GM23248 (cell line): ENCODE results near the gene SLC7A4.

ENCODE experiments used
- EZH2 ChIP-seq: fragments of 200-600 bp; sonication (generic); IDR thresholded peaks from 2 replicates; pipeline ENCODE4 v1.6.1; 2018; ENCODE audit warnings: antibody characterized with exemption, mild to moderate bottlenecking; ENCODE audit not compliant: insufficient read depth, poor library complexity, severe bottlenecking
- EZH2phosphoT487 ChIP-seq: fragments of 200-600 bp; sonication (generic); IDR thresholded peaks from 2 replicates; pipeline ENCODE4 v1.6.1; 2018; ENCODE audit warnings: antibody characterized with exemption, moderate library complexity, mild to moderate bottlenecking, low read depth; ENCODE audit not compliant: insufficient read depth

- no peak for TF ChIP-seq EZH2
- no peak for TF ChIP-seq EZH2phosphoT487
Observed at GRCh38 chr22:21055880-21056319, 23.5 kb upstream of the SLC7A4 start.
